WTC11 (cell line): ENCODE measurements around the gene POM121C.
"Not testable (repeated sequence)": the region's sequence is repeated elsewhere in the genome, so short reads cannot be mapped to it uniquely, and the experiment has no call there.

ENCODE experiments used
- CREM ChIP-seq: sonication (generic); formaldehyde crosslinking; IDR thresholded peaks from 2 replicates; pipeline ENCODE4 v1.8.1; 2022; ENCODE audit warnings: mild to moderate bottlenecking, missing genetic modification reagents, moderate library complexity
- NFE2L1 ChIP-seq: sonication (generic); formaldehyde crosslinking; IDR thresholded peaks from 2 replicates; pipeline ENCODE4 v1.8.1; 2023; ENCODE audit warnings: missing genetic modification reagents
- TF ChIP-seq, protein P1 (sequence below): sonication (generic); formaldehyde crosslinking; IDR thresholded peaks from 2 replicates; pipeline ENCODE4 v1.8.0; 2022; ENCODE audit warnings: missing genetic modification reagents

DNA sequence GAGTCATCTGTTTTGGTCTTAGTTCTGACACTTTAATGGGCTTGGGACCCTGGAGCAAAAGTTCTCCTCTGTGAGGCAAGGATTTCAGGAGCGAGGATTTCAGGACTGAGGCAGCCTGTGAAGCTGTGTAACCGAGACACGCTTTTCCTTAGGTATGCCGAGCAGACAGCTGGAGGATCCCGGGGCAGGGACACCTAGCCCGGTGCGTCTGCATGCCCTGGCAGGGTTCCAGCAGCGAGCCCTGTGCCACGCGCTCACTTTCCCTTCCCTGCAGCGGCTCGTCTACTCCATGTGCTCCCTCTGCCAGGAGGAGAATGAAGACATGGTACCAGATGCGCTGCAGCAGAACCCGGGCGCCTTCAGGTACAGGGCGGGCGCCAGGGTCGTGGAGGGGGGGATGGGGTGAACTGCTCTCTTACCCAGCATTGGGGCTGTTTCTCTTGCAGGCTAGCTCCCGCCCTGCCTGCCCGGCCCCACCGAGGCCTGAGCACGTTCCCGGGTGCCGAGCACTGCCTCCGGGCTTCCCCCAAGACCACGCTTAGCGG, 70.2 kb downstream of the POM121C start:
- not testable (repeated sequence) for TF ChIP-seq NFE2L1, CREM (CRISPR knock-in tag)
- TF ChIP-seq, protein P1, sequence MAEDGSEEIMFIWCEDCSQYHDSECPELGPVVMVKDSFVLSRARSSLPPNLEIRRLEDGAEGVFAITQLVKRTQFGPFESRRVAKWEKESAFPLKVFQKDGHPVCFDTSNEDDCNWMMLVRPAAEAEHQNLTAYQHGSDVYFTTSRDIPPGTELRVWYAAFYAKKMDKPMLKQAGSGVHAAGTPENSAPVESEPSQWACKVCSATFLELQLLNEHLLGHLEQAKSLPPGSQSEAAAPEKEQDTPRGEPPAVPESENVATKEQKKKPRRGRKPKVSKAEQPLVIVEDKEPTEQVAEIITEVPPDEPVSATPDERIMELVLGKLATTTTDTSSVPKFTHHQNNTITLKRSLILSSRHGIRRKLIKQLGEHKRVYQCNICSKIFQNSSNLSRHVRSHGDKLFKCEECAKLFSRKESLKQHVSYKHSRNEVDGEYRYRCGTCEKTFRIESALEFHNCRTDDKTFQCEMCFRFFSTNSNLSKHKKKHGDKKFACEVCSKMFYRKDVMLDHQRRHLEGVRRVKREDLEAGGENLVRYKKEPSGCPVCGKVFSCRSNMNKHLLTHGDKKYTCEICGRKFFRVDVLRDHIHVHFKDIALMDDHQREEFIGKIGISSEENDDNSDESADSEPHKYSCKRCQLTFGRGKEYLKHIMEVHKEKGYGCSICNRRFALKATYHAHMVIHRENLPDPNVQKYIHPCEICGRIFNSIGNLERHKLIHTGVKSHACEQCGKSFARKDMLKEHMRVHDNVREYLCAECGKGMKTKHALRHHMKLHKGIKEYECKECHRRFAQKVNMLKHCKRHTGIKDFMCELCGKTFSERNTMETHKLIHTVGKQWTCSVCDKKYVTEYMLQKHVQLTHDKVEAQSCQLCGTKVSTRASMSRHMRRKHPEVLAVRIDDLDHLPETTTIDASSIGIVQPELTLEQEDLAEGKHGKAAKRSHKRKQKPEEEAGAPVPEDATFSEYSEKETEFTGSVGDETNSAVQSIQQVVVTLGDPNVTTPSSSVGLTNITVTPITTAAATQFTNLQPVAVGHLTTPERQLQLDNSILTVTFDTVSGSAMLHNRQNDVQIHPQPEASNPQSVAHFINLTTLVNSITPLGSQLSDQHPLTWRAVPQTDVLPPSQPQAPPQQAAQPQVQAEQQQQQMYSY (CRISPR knock-in tag), result not testable (repeated sequence)
